HepG2 (cell line): Measurements from ENCODE around the gene TXNRD2. TPM values are rescaled to one million over a fixed set of nuclear protein-coding genes. Genes with fewer than 3 reads are reported as not detected.

Experiments
- ATAC-seq: fragments of 200-7000 bp; cut with Tn5 transposase; 3 replicates; pipeline ENCODE4 v1.9.1; 2020; ENCODE audit warnings: mild to moderate bottlenecking, moderate library complexity
- BruUV-seq: library from RNA; stranded (reverse); fragments of 400-500 nt; replicated peaks from 2 replicates; lab custom pipeline; 2021; lab: Mats Ljungman, UMichigan
- CTCF ChIA-PET: fragments of 300-600 bp; formaldehyde crosslinking; extraction: SDS; loops from one replicate; lab custom pipeline; 2021; ENCODE audit warnings: low total read pairs, inconsistent platforms, low intra/inter-chr PET ratio; lab: Yijun Ruan, JAX
- POLR2A ChIA-PET: fragments of 350-600 bp; sonication (Branson Sonifier 250); formaldehyde crosslinking; loops from one replicate; lab custom pipeline; 2020; ENCODE audit warnings: antibody characterized with exemption, inconsistent platforms; lab: Yijun Ruan, JAX
- DNase-seq: peaks from one replicate; pipeline ENCODE4 v3.0.0-alpha.2; 2015; ENCODE audit warnings: low spot score
- FAIRE-seq: peaks from 3 replicates; lab custom pipeline; 2011; peaks lifted over from hg19 to GRCh38; lab: Jason Lieb, UNC
- H2AFZ ChIP-seq: one replicate; pipeline ENCODE4 v1.6.1; 2011; ENCODE audit warnings: low read length, inconsistent platforms
- H3K27ac ChIP-seq: fragments of 300-600 bp; 3 replicates; pipeline ENCODE4 v1.8.0; 2011; ENCODE audit warnings: mixed run types, mild to moderate bottlenecking, mixed read lengths, low read length, inconsistent platforms; ENCODE audit not compliant: insufficient read depth; ENCODE audit errors: extremely low read length
- H3K27me3 ChIP-seq, 2 experiments: fragments of 200-600 bp in 1 of 2; 2 replicates in 1 of 2; 3 replicates in 1 of 2; pipeline versions ENCODE4 v1.6.0 to v1.8.0; 2011; ENCODE audit warnings: low read length in 2 of 2, mild to moderate bottlenecking in 2 of 2, moderate library complexity in 2 of 2, inconsistent platforms in 1 of 2; ENCODE audit not compliant: insufficient read depth in 2 of 2, control insufficient read depth in 1 of 2
- H3K36me3 ChIP-seq, 2 experiments: fragments of 200-600 bp in 1 of 2; replicated peaks in 1 of 2; 2 replicates in 1 of 2; 3 replicates in 1 of 2; pipeline versions ENCODE4 v1.5.1 to v1.8.0; 2011; ENCODE audit warnings: low read length in 2 of 2, inconsistent platforms in 1 of 2; ENCODE audit not compliant: insufficient read depth in 2 of 2, control insufficient read depth in 1 of 2
- H3K4me1 ChIP-seq: 2 replicates; pipeline ENCODE4 v1.5.1; 2012; ENCODE audit warnings: low read length, inconsistent platforms; ENCODE audit not compliant: insufficient read depth
- H3K4me2 ChIP-seq: 2 replicates; pipeline ENCODE4 v1.6.0; 2011; ENCODE audit warnings: low read depth, low read length, inconsistent platforms
- H3K4me3 ChIP-seq, 3 experiments: fragments of 200-600 bp in 1 of 3; sonication (generic), shearing (Covaris generic) in 1 of 3; replicated peaks in 1 of 3; 2 replicates each; pipeline ENCODE4 v1.5.1; 2011 to 2016; ENCODE audit warnings: low read length in 3 of 3, inconsistent platforms in 2 of 3, low read depth in 2 of 3, mild to moderate bottlenecking in 2 of 3, control low read depth in 1 of 3, mixed read lengths in 1 of 3; ENCODE audit not compliant: insufficient read depth in 1 of 3
- H3K79me2 ChIP-seq: one replicate; pipeline ENCODE4 v1.6.1; 2011; ENCODE audit warnings: low read length, inconsistent platforms; ENCODE audit not compliant: insufficient read depth
- H3K9ac ChIP-seq: 2 replicates; pipeline ENCODE4 v1.6.0; 2011; ENCODE audit warnings: mild to moderate bottlenecking, low read depth, low read length, inconsistent platforms; ENCODE audit not compliant: insufficient read depth
- H3K9me3 ChIP-seq: 2 replicates; pipeline ENCODE4 v1.5.1; 2012; ENCODE audit warnings: mild to moderate bottlenecking, low read length
- H4K20me1 ChIP-seq: 2 replicates; pipeline ENCODE4 v1.6.0; 2011; ENCODE audit warnings: inconsistent platforms, mild to moderate bottlenecking, low read length, moderate library complexity; ENCODE audit not compliant: insufficient read depth
- CENPT ChIP-seq: sonication (generic); formaldehyde crosslinking; IDR thresholded peaks from 2 replicates; pipeline ENCODE4 v1.8.0; 2022; ENCODE audit warnings: low read depth, mild to moderate bottlenecking, moderate library complexity, missing genetic modification reagents
- HNRNPL ChIP-seq: fragments of 200-400 bp; formaldehyde crosslinking; IDR thresholded peaks from 2 replicates; pipeline ENCODE4 v1.6.1; 2017; ENCODE audit warnings: mild to moderate bottlenecking, low read depth, low read length
- KAT2B ChIP-seq: fragments of 150-350 bp; IDR thresholded peaks from 2 replicates; pipeline ENCODE4 v1.6.1; 2014; ENCODE audit warnings: low read depth, low read length, borderline replicate concordance
- MXD3 ChIP-seq: IDR thresholded peaks from 2 replicates; pipeline ENCODE4 v1.6.1; 2016; ENCODE audit warnings: mild to moderate bottlenecking, missing biosample characterization, missing genetic modification reagents
- NBN ChIP-seq: fragments of 450-650 bp; conservative IDR thresholded peaks from 2 replicates; pipeline ENCODE4 v1.6.1; 2017
- PBX3 ChIP-seq: sonication (generic); formaldehyde crosslinking; IDR thresholded peaks from 2 replicates; pipeline ENCODE4 v1.8.1; 2023; ENCODE audit warnings: missing genetic modification reagents, inconsistent platforms, borderline replicate concordance
- TBX3 ChIP-seq: fragments of 450-650 bp; IDR thresholded peaks from 2 replicates; pipeline ENCODE4 v1.6.1; 2017; ENCODE audit warnings: antibody characterized with exemption, mild to moderate bottlenecking, inconsistent platforms, borderline replicate concordance
- ZBTB39 ChIP-seq: sonication (generic); formaldehyde crosslinking; IDR thresholded peaks from 2 replicates; pipeline ENCODE4 v1.5.0; 2020; ENCODE audit warnings: missing genetic modification reagents
- ZNF143 ChIP-seq: sonication (generic); formaldehyde crosslinking; IDR thresholded peaks from 2 replicates; pipeline ENCODE4 v1.4.0; 2020; ENCODE audit warnings: missing genetic modification reagents
- ZNF317 ChIP-seq: sonication (generic); formaldehyde crosslinking; IDR thresholded peaks from 2 replicates; pipeline ENCODE4 v1.5.0; 2020; ENCODE audit warnings: mild to moderate bottlenecking, missing genetic modification reagents
- ZNF431 ChIP-seq: sonication (generic); formaldehyde crosslinking; IDR thresholded peaks from 2 replicates; pipeline ENCODE4 v1.9.0; 2022; ENCODE audit warnings: missing genetic modification reagents, low read depth, mild to moderate bottlenecking, borderline replicate concordance
- ZNF432 ChIP-seq: sonication (generic); formaldehyde crosslinking; IDR thresholded peaks from 2 replicates; pipeline ENCODE4 v1.5.0; 2020; ENCODE audit warnings: missing genetic modification reagents, mild to moderate bottlenecking, borderline replicate concordance
- ZNF460 ChIP-seq: sonication (generic); formaldehyde crosslinking; IDR thresholded peaks from 2 replicates; pipeline ENCODE4 v1.5.1; 2020; ENCODE audit warnings: missing genetic modification reagents, mild to moderate bottlenecking, borderline replicate concordance
- ZNF609 ChIP-seq: sonication (generic); formaldehyde crosslinking; IDR thresholded peaks from 2 replicates; pipeline ENCODE4 v1.4.0; 2020; ENCODE audit warnings: mild to moderate bottlenecking, missing genetic modification reagents, borderline replicate concordance
- ZNF670 ChIP-seq: sonication (generic); formaldehyde crosslinking; IDR thresholded peaks from 2 replicates; pipeline ENCODE4 v1.8.0; 2022; ENCODE audit warnings: mild to moderate bottlenecking, missing genetic modification reagents, borderline replicate concordance
- ZNF788 ChIP-seq: sonication (generic); formaldehyde crosslinking; IDR thresholded peaks from 2 replicates; pipeline ENCODE4 v1.5.0; 2020; ENCODE audit warnings: mild to moderate bottlenecking, missing genetic modification reagents, borderline replicate concordance
- WGBS: methylation state at CpG from one replicate; pipeline ENCODE4 v1.1.6; 2017; ENCODE audit warnings: low lambda C conversion rate; 5-methylcytosine and 5-hydroxymethylcytosine counted together
- in situ Hi-C: cut with HindIII; loops from 2 replicates; pipeline ENCODE4 v1.10.0; 2017; ENCODE audit warnings: low pct_unique_long_range_greater_than_20kb; ENCODE audit not compliant: extremely low pct_ligation_motif_present
- intact Hi-C: fragments of 100-400 bp; cut with micrococcal nuclease; formaldehyde crosslinking; loops from one replicate; pipeline ENCODE4 v1.10.0; 2022; ENCODE audit not compliant: unreplicated experiment
- polyA plus RNA-seq, 8 experiments: library from polyadenylated mRNA; depleted of rRNA in 3 of 8; stranded (reverse) in 7 of 8; unstranded in 1 of 8; fragments of >200 nt; fragmentation: Illumina TruSeq in 4 of 8; extraction: Trizol in 4 of 8; gene quantifications; 2 replicates each; pipeline versions ENCODE4 v1.2.1 to v1.2.3, GENCODE V29; 2011 to 2016; ENCODE audit warnings: low read depth in 4 of 8, missing spikeins in 1 of 8, mixed read lengths in 1 of 8; ENCODE audit not compliant: insufficient read depth in 1 of 8
- total RNA-seq, 5 experiments: library from RNA; depleted of rRNA; stranded (reverse); fragments of >200 nt; fragmentation: Illumina TruSeq; extraction: Trizol; gene quantifications; 2 replicates each; pipeline ENCODE4 v1.2.3, GENCODE V29; 2016; ENCODE audit warnings: low read depth in 1 of 5

Gene TXNRD2
- total and polyA plus RNA-seq, 2 of the 13 experiments (the other 11 are each of a cell fraction or from before 2014, with no cell fraction given), result 17.5 to 18.6 TPM

DNA sequence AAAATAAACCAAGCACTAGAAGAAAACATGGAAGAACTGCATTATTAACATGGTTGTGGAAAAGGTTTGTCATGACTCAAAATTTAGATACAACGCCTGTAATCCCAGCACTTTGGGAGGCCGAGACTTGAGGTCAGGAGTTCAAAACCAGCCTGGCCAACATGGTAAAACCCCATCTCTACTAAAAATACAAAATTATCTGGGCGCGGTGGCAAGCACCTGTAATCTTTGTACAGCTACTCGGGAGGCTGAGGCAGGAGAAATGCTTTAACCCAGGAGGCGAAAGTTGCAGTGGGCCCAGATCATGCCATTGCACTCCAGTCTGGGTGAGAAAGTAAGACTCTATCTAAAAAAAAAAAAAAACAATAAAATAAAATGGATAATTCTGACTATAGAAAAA is 110.6 kb downstream of the TXNRD2 start:
- in situ Hi-C loops, result no loop called here
- H3K4me1 ChIP-seq, result peaks cover 20% of the 10 kb centered on the region
- intact Hi-C loops, result no loop called here
- H3K27ac ChIP-seq, result no peak overlapping the region
- FAIRE-seq (no peak), DNase-seq (no peak), ATAC-seq (no peak)
- no peak overlapping the region for H3K9ac ChIP-seq
- H2AFZ ChIP-seq, result no peak overlapping the region
- ChIA-PET POLR2A (no interaction called here), CTCF (no interaction called here)
- no peaks in the 10 kb centered on the region for H3K27me3 ChIP-seq
- 95% methylated on average over 6 of the region's 6 CpGs for WGBS
- H3K79me2 ChIP-seq, result no peaks in the 10 kb centered on the region
- no peaks in the 10 kb centered on the region for H3K36me3 ChIP-seq
- H4K20me1 ChIP-seq, result no peaks in the 10 kb centered on the region
- H3K4me2 ChIP-seq, result no peak overlapping the region
- H3K9me3 ChIP-seq, result no peaks in the 10 kb centered on the region
- no TSS peak for BruUV-seq
- no peak overlapping the region for H3K4me3 ChIP-seq
- TF ChIP-seq ZNF432 (CRISPR knock-in tag) (no peak), HNRNPL (no peak), ZNF670 (CRISPR knock-in tag) (no peak), PBX3 (CRISPR knock-in tag) (no peak), NBN (no peak), MXD3 (no peak), ZNF431 (CRISPR knock-in tag) (no peak), ZNF460 (no peak), CENPT (no peak), ZBTB39 (no peak), KAT2B (no peak), ZNF609 (no peak), ZNF317 (CRISPR knock-in tag) (no peak), TBX3 (no peak), ZNF143 (CRISPR knock-in tag) (no peak), ZNF788 (no peak)
